Motor neuron (in vitro differentiated cells): ENCODE data around the gene SIRT5. TPM values are rescaled to one million over a fixed set of nuclear protein-coding genes. Genes with fewer than 3 reads are reported as not detected.

ENCODE experiments used
- ATAC-seq, 8 experiments: fragments of 200-7000 bp; cut with Tn5 transposase; replicated peaks in 6 of 8; 2 replicates each; pipeline ENCODE4 v1.8.0; 2021; ENCODE audit warnings: mild to moderate bottlenecking in 8 of 8, moderate library complexity in 8 of 8
- H3K27ac ChIP-seq, 2 donors: fragments of 250-450 bp; sonication (Bioruptor Pico); 2 replicates each; pipeline ENCODE4 v1.9.0; 2021; ENCODE audit warnings: antibody characterized with exemption in 2 of 2, mild to moderate bottlenecking in 2 of 2, moderate library complexity in 1 of 2
- H3K4me1 ChIP-seq, 2 donors: fragments of 250-450 bp; sonication (Bioruptor Pico); replicated peaks in 1 of 2; 2 replicates each; pipeline ENCODE4 v1.6.1; 2021; ENCODE audit warnings: antibody characterized with exemption in 2 of 2, mild to moderate bottlenecking in 2 of 2, moderate library complexity in 1 of 2
- H3K4me3 ChIP-seq, 5 donors: fragments of 250-450 bp; sonication (Bioruptor Pico); 2 replicates each; pipeline ENCODE4 v1.9.0; 2021; ENCODE audit warnings: antibody characterized with exemption in 5 of 5, mild to moderate bottlenecking in 5 of 5, moderate library complexity in 4 of 5
- WGBS, 10 experiments: fragments of 450-650 bp; shearing (Covaris generic); methylation state at CpG; one replicate each; pipeline ENCODE4 v1.0.0; 2022; 5-methylcytosine and 5-hydroxymethylcytosine counted together
- in situ Hi-C, 9 experiments: fragments of 400-800 bp; cut with MboI; loops; one replicate each; pipeline ENCODE4 v1.15.0; 2021; ENCODE audit warnings: low sequenced_read_pairs in 9 of 9, low pct_unique_long_range_greater_than_20kb in 2 of 9; ENCODE audit not compliant: unreplicated experiment in 9 of 9
- total RNA-seq, 8 experiments: library from RNA; unstranded; fragments of 300-600 nt; gene quantifications; 2 replicates each; pipeline versions ENCODE4 v1.2.3 to v1.2.4, GENCODE V29; 2022

Gene SIRT5
- total RNA-seq, 8 experiments from 2014 or later = 6.5 to 13.8 (median 9.6) TPM

DNA sequence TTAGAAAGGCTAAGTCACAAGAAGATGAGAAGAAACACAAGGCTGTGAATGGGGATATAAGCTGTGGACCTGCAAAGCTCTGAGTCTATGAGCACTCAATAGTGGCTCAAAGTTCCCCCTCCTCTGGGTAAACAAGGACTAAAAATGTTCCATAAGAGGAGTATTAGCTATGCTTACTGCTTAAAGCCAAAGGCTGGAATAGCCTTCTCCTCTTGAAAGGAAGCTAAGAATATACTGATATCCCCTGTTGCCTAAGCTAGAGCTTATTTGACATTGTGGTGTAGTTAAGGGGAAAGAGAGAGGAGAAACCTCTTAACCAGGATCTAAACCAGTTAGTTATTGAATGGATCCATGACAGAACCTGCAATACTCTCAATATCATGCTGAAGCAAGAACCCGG, 86.5 kb downstream of the SIRT5 start:
- Histone ChIP-seq H3K27ac (no peak overlapping the region), H3K4me3 (no peak overlapping the region), H3K4me1 (no peaks in the 10 kb centered on the region)
- in situ Hi-C loops = no loop called here
- 93 to 100% (median 100%) methylated on average over 1 of the region's 1 CpG; no CpG with 5 or more reads in 1 of the 10 experiments for WGBS, 10 experiments
- ATAC-seq = no peak

- 51 to 100% (median 79%) methylated on average over 2 of the region's 2 CpGs for WGBS, 10 experiments
- ATAC-seq = no peak
- no peak overlapping the region for H3K4me3 ChIP-seq
- H3K4me1 ChIP-seq = no peaks in the 10 kb centered on the region
- in situ Hi-C loops = no loop called here
- H3K27ac ChIP-seq = no peak overlapping the region
Observed at GRCh38 chr6:13661647-13662046, 87.2 kb downstream of the SIRT5 start.

GRCh38 chr6:13662651-13663334, 88.4 kb downstream of the SIRT5 start:
- 53 to 97% (median 79%) methylated on average over 2 to 3 of the region's 3 CpGs for WGBS, 10 experiments
- Histone ChIP-seq H3K4me3 (no peak overlapping the region), H3K27ac (no peak overlapping the region), H3K4me1 (no peaks in the 10 kb centered on the region)
- in situ Hi-C loops = no loop called here
- ATAC-seq = no peak

DNA sequence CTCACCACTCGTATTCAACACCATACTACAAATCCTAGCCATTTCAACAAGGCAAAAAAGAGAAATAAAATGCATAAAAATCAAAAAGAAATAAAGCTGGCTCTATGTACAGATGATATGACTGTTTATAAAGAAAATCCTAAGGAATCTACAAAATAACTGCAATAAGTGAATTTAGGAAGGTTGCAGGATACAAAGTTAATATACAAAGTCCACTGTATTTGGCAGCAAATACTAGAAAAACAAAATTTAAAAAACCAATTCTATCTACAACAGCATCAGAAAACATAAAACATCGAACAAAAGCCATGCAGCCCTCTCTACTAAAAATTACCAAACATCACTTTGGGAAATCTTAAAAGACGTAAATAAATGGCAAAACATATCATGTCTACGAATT, 89.6 kb downstream of the SIRT5 start:
- no peak overlapping the region for H3K4me3 ChIP-seq
- in situ Hi-C loops = no loop called here
- ATAC-seq = no peak
- no peak overlapping the region for H3K27ac ChIP-seq
- no peaks in the 10 kb centered on the region for H3K4me1 ChIP-seq
- WGBS, 10 experiments = 55 to 100% (median 97%) methylated on average over 2 to 4 of the region's 4 CpGs; no CpG with 5 or more reads in 1 of the 10 experiments

Other genes with a start within 250 kb of the SIRT5 start
- 10 to 100 TPM; 18.1 to 29.0 (median 25.9) TPM for gene TBC1D7, start 246.1 kb upstream of the SIRT5 start, total RNA-seq
- gene GFOD1, start 87.0 kb upstream of the SIRT5 start, total RNA-seq = 10 to 100 TPM in 4 of 8 experiments, 1 to 10 TPM in 4; 2.8 to 40.0 (median 9.4) TPM
- 10 to 100 TPM; 56.1 to 80.4 (median 66.7) TPM for gene NOL7, start 40.7 kb downstream of the SIRT5 start, total RNA-seq
- 10 to 100 TPM; 23.4 to 47.8 (median 37.9) TPM for gene RANBP9, start 137.2 kb downstream of the SIRT5 start, total RNA-seq
- gene MCUR1, start 240.0 kb downstream of the SIRT5 start, total RNA-seq = 10 to 100 TPM in 6 of 8 experiments, 1 to 10 TPM in 2; 8.1 to 27.4 (median 13.4) TPM